Thyroid gland (tissue), 4 donors: ENCODE measurements around the gene EXOC1L.

ENCODE experiments used
- POLR2A ChIP-seq, 2 donors: fragments of 450-650 bp; IDR thresholded peaks; one replicate each; pipeline ENCODE4 v1.6.1; 2017; ENCODE audit warnings: antibody characterized with exemption in 2 of 2, mild to moderate bottlenecking in 2 of 2, moderate library complexity in 1 of 2
- TF ChIP-seq, protein P1 (sequence below), 6 experiments: fragments of 200-600 bp in 3 of 6; fragments of 450-650 bp in 3 of 6; sonication (generic) in 3 of 6; IDR thresholded peaks; one replicate each; pipeline ENCODE4 v1.5.1; 2016 to 2019; ENCODE audit warnings: antibody characterized with exemption in 6 of 6, mild to moderate bottlenecking in 2 of 6, inconsistent platforms in 1 of 6, moderate library complexity in 1 of 6

DNA sequence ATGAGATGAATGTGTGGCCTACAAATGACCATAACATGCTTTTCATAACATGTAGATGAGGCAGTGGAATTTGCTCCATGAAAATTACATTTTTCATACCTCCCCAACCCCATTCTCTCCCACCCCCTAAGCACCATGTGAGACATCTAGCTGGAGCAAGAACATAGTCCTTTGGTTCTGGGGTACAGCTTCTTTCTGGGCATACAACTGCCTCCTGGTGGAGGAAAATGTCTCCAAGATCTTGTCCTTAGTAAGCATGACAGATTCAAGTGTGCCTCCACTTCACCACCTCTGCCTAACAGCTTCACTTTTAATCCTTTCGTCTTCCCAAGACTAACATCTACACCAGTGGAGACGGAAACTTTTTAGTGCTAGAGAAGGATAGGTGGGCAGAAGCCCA is 8.0 kb downstream of the EXOC1L start:
- TF ChIP-seq, protein P1, sequence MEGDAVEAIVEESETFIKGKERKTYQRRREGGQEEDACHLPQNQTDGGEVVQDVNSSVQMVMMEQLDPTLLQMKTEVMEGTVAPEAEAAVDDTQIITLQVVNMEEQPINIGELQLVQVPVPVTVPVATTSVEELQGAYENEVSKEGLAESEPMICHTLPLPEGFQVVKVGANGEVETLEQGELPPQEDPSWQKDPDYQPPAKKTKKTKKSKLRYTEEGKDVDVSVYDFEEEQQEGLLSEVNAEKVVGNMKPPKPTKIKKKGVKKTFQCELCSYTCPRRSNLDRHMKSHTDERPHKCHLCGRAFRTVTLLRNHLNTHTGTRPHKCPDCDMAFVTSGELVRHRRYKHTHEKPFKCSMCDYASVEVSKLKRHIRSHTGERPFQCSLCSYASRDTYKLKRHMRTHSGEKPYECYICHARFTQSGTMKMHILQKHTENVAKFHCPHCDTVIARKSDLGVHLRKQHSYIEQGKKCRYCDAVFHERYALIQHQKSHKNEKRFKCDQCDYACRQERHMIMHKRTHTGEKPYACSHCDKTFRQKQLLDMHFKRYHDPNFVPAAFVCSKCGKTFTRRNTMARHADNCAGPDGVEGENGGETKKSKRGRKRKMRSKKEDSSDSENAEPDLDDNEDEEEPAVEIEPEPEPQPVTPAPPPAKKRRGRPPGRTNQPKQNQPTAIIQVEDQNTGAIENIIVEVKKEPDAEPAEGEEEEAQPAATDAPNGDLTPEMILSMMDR (IDR thresholded peaks at IDR 0.05) = no peak
- TF ChIP-seq POLR2A (IDR thresholded peaks at IDR 0.05) = no peak
